K562 (cell line): ENCODE results near the gene ECE2. TPM values are rescaled to one million over a fixed set of nuclear protein-coding genes. Genes with fewer than 3 reads are reported as not detected.

Source experiments
- ATF7 ChIP-seq: fragments of 450-650 bp; IDR thresholded peaks from 2 replicates; pipeline ENCODE4 v1.7.1; 2014; ENCODE audit warnings: mild to moderate bottlenecking, moderate library complexity
- CXXC5 ChIP-seq: fragments of 250-450 bp; sonication (Bioruptor Pico); IDR thresholded peaks from 2 replicates; pipeline ENCODE4 v1.8.0; 2022; ENCODE audit warnings: inconsistent platforms, mild to moderate bottlenecking, moderate library complexity
- KAT2B ChIP-seq: IDR thresholded peaks from one replicate; pipeline ENCODE4 v1.6.1; 2012; ENCODE audit warnings: low read depth, mild to moderate bottlenecking, control low read depth, inconsistent platforms, low read length, moderate library complexity
- KDM4B ChIP-seq, 2 experiments: fragments of 450-650 bp in 1 of 2; sonication (generic) in 1 of 2; IDR thresholded peaks; 2 replicates each; pipeline ENCODE4 v1.6.1; 2016 to 2017; ENCODE audit warnings: borderline replicate concordance in 2 of 2, antibody characterized with exemption in 1 of 2, low read depth in 1 of 2, mild to moderate bottlenecking in 1 of 2
- MAFK ChIP-seq: IDR thresholded peaks from 2 replicates; pipeline ENCODE4 v1.6.1; 2011; ENCODE audit warnings: low read length, improper control_type of control experiment
- MBD2 ChIP-seq: sonication (generic); IDR thresholded peaks from 2 replicates; pipeline ENCODE4 v1.6.1; 2016; ENCODE audit warnings: low read depth, borderline replicate concordance
- MTA2 ChIP-seq: fragments of 450-650 bp; IDR thresholded peaks from 2 replicates; pipeline ENCODE4 v1.6.1; 2016; ENCODE audit warnings: low read depth
- NCOR1 ChIP-seq: fragments of 450-650 bp; IDR thresholded peaks from 2 replicates; pipeline ENCODE4 v1.6.1; 2016; ENCODE audit warnings: mild to moderate bottlenecking, moderate library complexity
- POLR2B ChIP-seq: fragments of 450-650 bp; IDR thresholded peaks from 2 replicates; pipeline ENCODE4 v1.6.1; 2018; ENCODE audit warnings: low read depth; ENCODE audit not compliant: partially characterized antibody
- RBM22 ChIP-seq: fragments of 200-400 bp; formaldehyde crosslinking; IDR thresholded peaks from 2 replicates; pipeline ENCODE4 v1.6.1; 2018; ENCODE audit warnings: low read length, low read depth; ENCODE audit not compliant: poor library complexity, severe bottlenecking
- RFX7 ChIP-seq: fragments of 250-450 bp; sonication (Bioruptor Pico); IDR thresholded peaks from 2 replicates; pipeline ENCODE4 v1.5.1; 2021; ENCODE audit warnings: mild to moderate bottlenecking
- TCFL5 ChIP-seq: fragments of 250-450 bp; sonication (Bioruptor Pico); conservative IDR thresholded peaks from 2 replicates; pipeline ENCODE4 v1.6.1; 2021; ENCODE audit warnings: mild to moderate bottlenecking, moderate library complexity, matching md5 sums
- THRB ChIP-seq: fragments of 450-650 bp; formaldehyde crosslinking; conservative IDR thresholded peaks from 2 replicates; pipeline ENCODE4 v1.4.0; 2022; ENCODE audit warnings: mild to moderate bottlenecking, missing genetic modification characterization
- YY1 ChIP-seq, 3 experiments: IDR thresholded peaks; 2 replicates each; pipeline ENCODE4 v1.6.1; 2011; ENCODE audit warnings: low read length in 2 of 3, mild to moderate bottlenecking in 2 of 3, moderate library complexity in 2 of 3, borderline replicate concordance in 1 of 3, control low read depth in 1 of 3, low read depth in 1 of 3; ENCODE audit not compliant: insufficient read depth in 3 of 3, insufficient replicate concordance in 2 of 3, control insufficient read depth in 1 of 3, insufficient read length in 1 of 3; ENCODE audit errors: extremely low read depth in 1 of 3
- ZFP30 ChIP-seq: fragments of 250-450 bp; sonication (Bioruptor Pico); IDR thresholded peaks from 2 replicates; pipeline ENCODE4 v1.8.0; 2022; ENCODE audit warnings: moderate library complexity, mild to moderate bottlenecking, inconsistent platforms, borderline replicate concordance
- ZNF436 ChIP-seq: fragments of 250-450, 450-650 bp; sonication (Bioruptor Pico); formaldehyde crosslinking; IDR thresholded peaks from 2 replicates; pipeline ENCODE4 v1.7.0; 2020; ENCODE audit warnings: mild to moderate bottlenecking
- ZNF512 ChIP-seq: IDR thresholded peaks from 2 replicates; pipeline ENCODE4 v1.6.1; 2016; ENCODE audit warnings: missing genetic modification characterization, missing compliant biosample characterization
- ZNF518B ChIP-seq: fragments of 250-450 bp; sonication (Bioruptor Pico); IDR thresholded peaks from 2 replicates; pipeline ENCODE4 v1.5.0; 2021; ENCODE audit warnings: mild to moderate bottlenecking, moderate library complexity
- polyA plus RNA-seq, 8 experiments: library from polyadenylated mRNA; depleted of rRNA in 4 of 8; stranded (reverse) in 5 of 8; unstranded in 3 of 8; fragments of >200 nt; fragmentation: Nextera tagmentation in 2 of 8; fragmentation: Illumina TruSeq in 1 of 8; extraction: Ambion mirVana in 2 of 8; extraction: Trizol in 1 of 8; gene quantifications; 2 replicates each; pipeline versions ENCODE4 v1.2.1 to v1.2.3, GENCODE V29; 2011 to 2014; ENCODE audit warnings: inconsistent platforms in 1 of 8, missing spikeins in 1 of 8
- total RNA-seq, 7 experiments: library from RNA; depleted of rRNA in 6 of 7; stranded (reverse); fragments of >200 nt in 6 of 7; fragmentation: Illumina TruSeq in 2 of 7; extraction: Trizol in 2 of 7; gene quantifications; 2 replicates each; pipeline versions ENCODE4 v1.2.1 to v1.2.3, GENCODE V29; 2011 to 2021; ENCODE audit warnings: low replicate concordance in 1 of 7

Gene ECE2
- total and polyA plus RNA-seq, 9 of the 15 experiments (the other 6 are each of a cell fraction or from before 2014, with no cell fraction given), result not detected

GRCh38 chr3:184335661-184336546, 60.1 kb downstream of the ECE2 start (continued):
- TF ChIP-seq ZNF518B (no peak), ZFP30 (no peak), MAFK (no peak), KDM4B (IDR thresholded peaks at IDR 0.05; ENCODE audit: borderline replicate concordance in 2 of 2, low read depth in 1 of 2) (0 out of 4 replicates have a peak, but pooled peaks of 1 of the 2 experiments have one; percentile 41), KAT2B (no peak), MBD2 (0 out of 2 replicates have a peak, but pooled peaks have one; percentile 40), YY1 (IDR thresholded peaks at IDR 0.05; ENCODE audit: borderline replicate concordance in 1 of 3, control insufficient read depth in 1 of 3, extremely low read depth in 1 of 3, insufficient read depth in 3 of 3, insufficient read length in 1 of 3, insufficient replicate concordance in 2 of 3, low read depth in 1 of 3, low read length in 2 of 3) (peak in 1 of 3 experiments; percentile 47), ZNF436 (no peak), POLR2B (peak; percentile 84), ZNF512 (tag) (no peak), TCFL5 (CRISPR knock-in tag) (no peak), RBM22 (peak; percentile 99), THRB (CRISPR knock-in tag) (0 out of 2 replicates have a peak, but pooled peaks have one; percentile 32), ATF7 (peak; percentile 96), MTA2 (no peak), CXXC5 (peak; percentile 79), NCOR1 (0 out of 2 replicates have a peak, but pooled peaks have one; percentile 26), RFX7 (no peak)
